PC-3 (cell line): ENCODE results near the gene LMO1. TPM values are rescaled to one million over a fixed set of nuclear protein-coding genes. Genes with fewer than 3 reads are reported as not detected.

Experiments used
- ATAC-seq: fragments of 200-7000 bp; cut with Tn5 transposase; 2 replicates; pipeline ENCODE4 v1.9.1; 2020; ENCODE audit warnings: mild to moderate bottlenecking, moderate library complexity
- BruUV-seq: library from RNA; stranded (reverse); fragments of 400-500 nt; replicated peaks from 2 replicates; lab custom pipeline; 2021; lab: Mats Ljungman, UMichigan
- CTCF ChIA-PET: fragments of 300-600 bp; sonication (Branson Sonifier 250); formaldehyde crosslinking; loops from one replicate; lab custom pipeline; 2022; ENCODE audit warnings: antibody characterized with exemption; lab: Charles Lee
- POLR2A ChIA-PET: fragments of 300-600 bp; sonication (Branson Sonifier 250); formaldehyde crosslinking; loops from one replicate; lab custom pipeline; 2022; ENCODE audit warnings: antibody characterized with exemption; ENCODE audit not compliant: unreplicated experiment; lab: Charles Lee
- DNase-seq: peaks from one replicate; pipeline ENCODE4 v3.0.0-alpha.2; 2015
- H2AFZ ChIP-seq: fragments of 300-600 bp; sonication (generic); 2 replicates; pipeline ENCODE4 v1.6.0; 2016; ENCODE audit warnings: antibody characterized with exemption, low read length
- H3F3A ChIP-seq: fragments of 300-600 bp; sonication (generic); one replicate; pipeline ENCODE4 v1.6.0; 2017; ENCODE audit warnings: antibody characterized with exemption, low read length, control low read depth, mild to moderate bottlenecking; ENCODE audit not compliant: unreplicated experiment
- H3K27ac ChIP-seq: fragments of 300-600 bp; sonication (generic); 2 replicates; pipeline ENCODE4 v1.5.1; 2016; ENCODE audit warnings: mild to moderate bottlenecking, low read length
- H3K27me3 ChIP-seq: fragments of 300-600 bp; sonication (generic); 2 replicates; pipeline ENCODE4 v1.6.1; 2016; ENCODE audit warnings: low read length, mixed read lengths
- H3K36me3 ChIP-seq: fragments of 300-600 bp; sonication (generic); 2 replicates; pipeline ENCODE4 v1.6.1; 2016; ENCODE audit warnings: low read depth, mixed run types, low read length, mixed read lengths
- H3K4me1 ChIP-seq: fragments of 300-600 bp; sonication (generic); 2 replicates; pipeline ENCODE4 v1.5.1; 2016; ENCODE audit warnings: low read length; ENCODE audit not compliant: insufficient read depth
- H3K4me2 ChIP-seq: fragments of 300-600 bp; sonication (generic); 2 replicates; pipeline ENCODE4 v1.6.0; 2016; ENCODE audit warnings: low read length
- H3K4me3 ChIP-seq: fragments of 300-600 bp; sonication (generic); 2 replicates; pipeline ENCODE4 v1.5.1; 2016; ENCODE audit warnings: mild to moderate bottlenecking, low read length, mixed read lengths
- H3K79me2 ChIP-seq: fragments of 300-600 bp; sonication (generic); 2 replicates; pipeline ENCODE4 v1.6.1; 2017; ENCODE audit warnings: low read length, mixed read lengths
- H3K9ac ChIP-seq: fragments of 300-600 bp; sonication (generic); 2 replicates; pipeline ENCODE4 v1.6.0; 2016; ENCODE audit warnings: mild to moderate bottlenecking, low read length
- H3K9me2 ChIP-seq: fragments of 300-600 bp; sonication (generic); replicated peaks from 2 replicates; pipeline ENCODE4 v1.6.1; 2016; ENCODE audit warnings: mixed run types, low read length, mixed read lengths
- H3K9me3 ChIP-seq: fragments of 300-600 bp; sonication (generic); 2 replicates; pipeline ENCODE4 v1.6.1; 2016; ENCODE audit warnings: low read length, mixed read lengths
- H4K20me1 ChIP-seq: fragments of 300-600 bp; sonication (generic); 2 replicates; pipeline ENCODE4 v1.6.1; 2016; ENCODE audit warnings: low read length, mixed read lengths
- CTCF ChIP-seq: fragments of 300-600 bp; sonication (generic); conservative IDR thresholded peaks from 2 replicates; pipeline ENCODE4 v1.5.1; 2017; ENCODE audit warnings: antibody characterized with exemption, low read depth, mild to moderate bottlenecking, low read length
- EZH2 ChIP-seq: fragments of 300-600 bp; sonication (generic); IDR thresholded peaks from one replicate; pipeline ENCODE4 v1.6.1; 2017; ENCODE audit warnings: antibody characterized with exemption, mild to moderate bottlenecking, low read length; ENCODE audit not compliant: unreplicated experiment
- EZH2phosphoT487 ChIP-seq: fragments of 300-600 bp; sonication (generic); IDR thresholded peaks from 2 replicates; pipeline ENCODE4 v1.6.1; 2018; ENCODE audit warnings: mild to moderate bottlenecking, antibody characterized with exemption, low read length, borderline replicate concordance
- intact Hi-C: fragments of 100-400 bp; cut with micrococcal nuclease; formaldehyde crosslinking; loops from 2 replicates; pipeline ENCODE4 v1.9.0; 2023
- total RNA-seq: library from RNA; depleted of rRNA; stranded (reverse); fragments of >200 nt; gene quantifications from 2 replicates; pipeline ENCODE4 v1.2.3, GENCODE V29; 2014

The LMO1 gene
- total RNA-seq, 1 experiment from 2014 or later: 0.15 TPM

DNA sequence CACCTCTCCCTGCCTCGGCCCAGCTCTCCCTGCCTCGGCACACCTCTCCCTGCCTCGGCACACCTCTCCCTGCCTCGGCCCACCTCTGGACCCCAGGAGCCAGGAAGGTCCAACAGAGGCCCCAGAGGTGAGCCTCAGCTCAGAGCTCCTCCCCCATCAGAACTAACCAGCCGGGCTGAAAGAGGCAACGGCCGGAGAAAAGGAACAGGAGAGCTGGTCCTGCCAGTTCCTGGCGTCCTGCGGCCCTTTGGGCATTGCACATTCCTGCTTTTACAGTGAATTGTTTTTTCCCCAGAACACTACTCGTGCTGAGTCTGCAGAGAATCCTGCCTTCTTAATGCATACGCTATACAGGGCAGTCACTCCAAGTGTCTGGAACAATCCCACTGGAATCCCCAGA is 45.8 kb downstream of the LMO1 start:
- no peaks in the 10 kb centered on the region for H3K36me3 ChIP-seq
- no peaks in the 10 kb centered on the region for H3K4me1 ChIP-seq
- no peak overlapping the region for H3K27ac ChIP-seq
- POLR2A ChIA-PET: no interaction called here
- H2AFZ ChIP-seq: no peak overlapping the region
- DNase-seq: no peak
- CTCF ChIA-PET: no interaction called here
- no peaks in the 10 kb centered on the region for H3F3A ChIP-seq
- H3K4me2 ChIP-seq: no peak overlapping the region
- H3K79me2 ChIP-seq: no peaks in the 10 kb centered on the region
- TF ChIP-seq EZH2 (no peak), CTCF (no peak), EZH2phosphoT487 (no peak)
- no peak overlapping the region for H3K4me3 ChIP-seq
- H4K20me1 ChIP-seq: no peaks in the 10 kb centered on the region
- H3K27me3 ChIP-seq: peaks cover 13% of the 10 kb centered on the region; the same call in 1 of the 2 replicates
- no peak overlapping the region for H3K9ac ChIP-seq
- no peaks in the 10 kb centered on the region for H3K9me2 ChIP-seq
- BruUV-seq: no TSS peak
- ATAC-seq: no peak
- intact Hi-C loops: no loop called here
- H3K9me3 ChIP-seq: no peaks in the 10 kb centered on the region

DNA sequence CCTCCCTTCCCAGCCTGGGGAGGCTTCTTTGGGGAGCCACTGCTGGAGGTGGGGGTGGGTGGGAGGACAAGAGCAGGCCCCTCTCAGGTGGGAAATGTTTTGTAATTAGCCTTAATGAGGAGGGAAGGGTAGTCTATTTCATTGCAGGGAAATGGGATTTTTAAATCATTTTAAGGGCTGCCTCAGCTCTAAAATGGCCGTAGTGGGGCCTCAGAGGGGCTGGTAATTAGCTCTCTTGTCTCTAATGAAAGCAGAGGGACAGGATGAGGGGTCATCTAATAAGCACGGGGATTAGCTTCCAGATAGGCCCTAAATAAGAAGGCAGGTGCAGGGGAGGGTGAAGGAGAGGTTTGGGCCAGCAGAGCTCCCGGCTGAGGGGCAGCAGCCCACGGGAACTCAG is 46.5 kb downstream of the LMO1 start:
- Histone ChIP-seq H3K4me1 (no peaks in the 10 kb centered on the region), H3K9ac (no peak overlapping the region), H2AFZ (no peak overlapping the region), H3K4me2 (no peak overlapping the region), H3F3A (no peaks in the 10 kb centered on the region), H3K9me3 (no peaks in the 10 kb centered on the region), H3K9me2 (no peaks in the 10 kb centered on the region), H3K79me2 (no peaks in the 10 kb centered on the region), H3K27me3 (peaks cover 13% of the 10 kb centered on the region; the same call in 1 of the 2 replicates), H3K4me3 (no peak overlapping the region), H4K20me1 (no peaks in the 10 kb centered on the region), H3K36me3 (no peaks in the 10 kb centered on the region), H3K27ac (no peak overlapping the region)
- TF ChIP-seq CTCF: no peak
- TF ChIP-seq EZH2: no peak
- TF ChIP-seq EZH2phosphoT487: no peak
- intact Hi-C loops: no loop called here
- CTCF ChIA-PET: no interaction called here
- POLR2A ChIA-PET: no interaction called here
- no peak for DNase-seq
- ATAC-seq: no peak
- no TSS peak for BruUV-seq

- peaks cover 12% of the 10 kb centered on the region; the same call in 1 of the 2 replicates for H3K27me3 ChIP-seq
- no peak for ATAC-seq
- BruUV-seq: no TSS peak
- no peak for TF ChIP-seq EZH2phosphoT487
- no peak for TF ChIP-seq EZH2
- TF ChIP-seq CTCF: no peak
- CTCF ChIA-PET: no interaction called here
- POLR2A ChIA-PET: no interaction called here
- H3K9ac ChIP-seq: no peak overlapping the region
- H3K9me2 ChIP-seq: no peaks in the 10 kb centered on the region
- no peak overlapping the region for H2AFZ ChIP-seq
- no peaks in the 10 kb centered on the region for H4K20me1 ChIP-seq
- H3K4me2 ChIP-seq: no peak overlapping the region
- intact Hi-C loops: no loop called here
- H3K4me3 ChIP-seq: no peak overlapping the region
- no peak overlapping the region for H3K27ac ChIP-seq
- no peaks in the 10 kb centered on the region for H3K4me1 ChIP-seq
- DNase-seq: peak; percentile 21
- no peaks in the 10 kb centered on the region for H3F3A ChIP-seq
- no peaks in the 10 kb centered on the region for H3K9me3 ChIP-seq
- no peaks in the 10 kb centered on the region; the same call in 1 of the 2 replicates for H3K36me3 ChIP-seq
- H3K79me2 ChIP-seq: no peaks in the 10 kb centered on the region
Measured at GRCh38 chr11:8213376-8213775, 50.3 kb downstream of the LMO1 start.
